Stimulated activated CD4-positive, alpha-beta T cell treated with anti-CD3 and anti-CD28 coated beads, Interleukin-15, amount 100 ng/mL, for 1 hour (primary cell): ENCODE data around the gene ATP7A.
"Not testable (repeated sequence)": the region's sequence is repeated elsewhere in the genome, so short reads cannot be mapped to it uniquely, and the experiment has no call there.

Experiments used
- DNase-seq, 2 donors: peaks; one replicate each; pipeline ENCODE4 v3.0.0-alpha.2; 2020; ENCODE audit warnings: low read depth in 1 of 2, low spot score in 1 of 2

The ATP7A gene

DNA sequence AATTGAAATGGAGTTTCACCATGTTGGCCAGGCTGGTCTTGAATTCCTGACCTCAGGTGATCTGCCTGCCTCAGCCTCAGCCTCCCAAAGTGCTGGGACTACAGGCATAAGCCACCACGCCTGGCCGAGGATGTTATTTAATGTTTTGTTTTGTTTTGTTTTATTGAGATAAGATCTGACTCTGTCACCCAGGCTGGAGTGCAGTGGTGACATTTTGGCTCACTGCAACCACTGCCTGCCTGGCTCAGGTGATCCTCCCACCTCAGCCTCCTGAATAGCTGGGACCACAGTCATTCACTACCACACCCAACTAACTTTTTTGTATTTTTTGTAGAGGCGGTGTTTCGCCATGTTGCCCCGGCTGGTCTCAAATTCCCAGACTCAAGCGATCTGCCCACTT is 34.5 kb downstream of the ATP7A start:
- not testable (repeated sequence) for DNase-seq

DNA sequence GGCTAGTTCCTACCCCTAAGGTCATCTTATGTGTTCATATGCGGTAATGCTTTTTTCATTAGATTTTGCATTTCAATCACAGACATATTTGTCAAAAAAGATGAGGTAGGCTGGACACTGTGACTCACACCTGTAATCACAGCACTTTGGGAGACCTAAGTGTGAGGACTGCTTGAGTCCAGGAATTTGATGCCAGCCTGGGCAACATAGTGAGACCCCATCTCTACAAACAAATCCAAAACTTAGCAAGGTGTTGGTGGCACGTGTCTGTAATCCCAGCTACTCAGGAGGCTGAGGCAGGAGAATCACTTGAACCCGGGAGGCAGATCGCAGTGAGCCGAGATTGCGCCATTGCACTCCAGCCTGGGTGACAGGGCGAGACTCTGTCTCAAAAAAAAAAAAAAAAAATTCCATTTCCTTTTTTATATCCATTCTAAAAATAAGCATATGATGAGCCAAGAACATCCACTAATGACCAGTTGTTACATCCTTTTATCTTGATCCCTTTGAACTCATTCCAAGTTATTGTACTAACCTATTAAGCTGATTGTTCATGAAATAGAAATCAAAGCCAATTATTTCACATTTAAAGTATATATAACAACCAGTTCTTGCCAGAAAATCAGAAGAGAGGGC is 35.5 kb downstream of the ATP7A start:
- DNase-seq, result no peak

DNA sequence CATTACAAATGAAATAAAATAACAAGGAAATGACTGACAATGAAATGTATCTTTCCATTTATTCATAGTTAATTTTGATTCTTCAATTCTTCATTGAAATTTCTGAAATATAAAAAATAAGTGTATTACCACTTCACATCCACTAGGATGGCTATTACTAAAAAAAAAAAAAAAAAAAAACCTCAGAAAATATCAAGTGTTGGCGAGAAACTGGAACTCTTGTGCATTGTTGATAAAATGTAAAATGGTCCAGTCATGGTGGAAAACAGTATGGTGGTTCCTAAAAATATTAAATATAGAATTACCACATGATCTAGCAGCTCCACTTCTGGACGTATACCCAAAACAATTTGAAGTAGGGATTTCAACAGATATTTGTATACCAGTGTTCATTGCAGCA is 36.1 kb downstream of the ATP7A start:
- no peak for DNase-seq

DNA sequence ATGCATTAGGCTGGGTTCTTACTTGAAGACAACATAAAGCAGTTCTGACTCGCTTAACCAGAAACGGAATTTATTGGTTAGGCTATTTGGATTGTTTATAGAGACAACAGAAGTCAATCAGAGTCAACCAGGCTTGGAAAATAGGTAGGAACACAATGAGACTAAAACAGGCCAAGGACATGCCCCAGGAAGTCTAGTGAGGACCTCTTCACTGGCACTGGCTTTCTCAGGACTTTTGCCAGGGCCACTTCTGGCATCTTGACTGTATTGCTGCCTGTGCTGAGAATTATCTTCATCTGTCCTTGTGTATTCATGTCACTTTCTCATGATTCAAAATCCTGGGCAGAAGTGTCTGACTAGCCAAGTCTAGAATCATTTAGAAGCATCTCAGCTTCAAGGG is 39.3 kb downstream of the ATP7A start:
- DNase-seq, result no peak

GRCh38 chrX:77952173-77952572 is 41.7 kb downstream of the ATP7A start:
- no peak for DNase-seq

DNA sequence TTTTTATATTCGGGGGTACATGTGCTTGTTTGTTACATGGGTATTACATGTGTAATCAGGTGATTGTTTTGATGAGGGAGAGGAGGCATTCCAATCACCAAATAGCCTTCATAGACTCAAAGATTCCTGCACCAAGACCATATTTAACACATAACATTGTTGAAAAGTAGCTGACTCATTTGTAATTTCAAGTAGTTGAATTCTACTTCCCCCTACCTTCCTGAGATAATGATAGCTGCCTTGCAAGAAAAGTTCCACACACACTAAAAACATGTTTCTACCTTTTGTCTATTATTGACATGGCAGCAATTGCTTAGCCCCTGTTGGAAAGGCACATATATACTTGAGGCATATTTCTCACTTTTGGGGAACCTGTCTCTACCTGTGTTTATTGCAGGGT is 42.8 kb downstream of the ATP7A start:
- no peak for DNase-seq

DNA sequence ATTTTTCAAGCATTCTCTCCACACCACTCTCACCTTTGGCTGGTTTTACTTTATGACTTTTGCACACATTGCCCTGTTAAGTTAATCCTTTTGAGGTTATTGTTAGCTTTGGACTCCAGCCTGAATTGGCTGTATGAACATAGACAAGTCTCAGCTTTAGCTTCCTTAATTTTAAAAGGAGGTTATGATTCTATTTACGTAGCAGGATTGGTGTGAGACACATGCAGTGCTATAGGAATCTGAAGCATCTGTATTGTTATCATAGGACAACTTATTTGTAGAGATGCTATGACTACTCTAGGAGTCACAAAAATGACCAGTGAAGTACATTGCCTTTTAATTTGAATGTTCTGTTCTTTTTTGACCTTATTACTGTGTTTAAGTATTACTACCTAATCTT is 43.2 kb downstream of the ATP7A start:
- no peak for DNase-seq

DNA sequence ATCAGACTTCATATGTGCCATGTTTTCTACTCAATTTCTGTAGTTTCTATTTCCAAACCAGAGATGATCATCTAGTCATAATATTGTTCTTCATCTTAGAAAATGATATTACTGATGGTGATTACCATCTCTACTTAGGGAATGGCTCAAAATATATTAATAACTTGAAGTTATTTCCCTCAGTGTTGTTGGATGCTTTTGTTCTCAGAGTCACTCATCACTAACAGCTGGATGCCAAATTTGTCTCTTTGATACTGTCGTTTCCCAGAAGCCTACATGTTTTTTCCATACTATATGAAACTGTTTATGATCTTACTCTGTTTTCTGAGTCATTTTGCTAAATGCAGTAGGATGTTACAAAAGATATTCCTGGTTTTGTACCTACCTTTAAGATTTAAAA is 50.1 kb downstream of the ATP7A start:
- DNase-seq, result no peak

GRCh38 chrX:77961063-77961462 is 50.6 kb downstream of the ATP7A start:
- no peak for DNase-seq

GRCh38 chrX:77962068-77962902 is 51.8 kb downstream of the ATP7A start:
- DNase-seq, result no peak

GRCh38 chrX:77966361-77966760 is 55.9 kb downstream of the ATP7A start:
- no peak for DNase-seq

- DNase-seq, result no peak
Measured at GRCh38 chrX:77967631-77968030, 57.1 kb downstream of the ATP7A start.

- no peak for DNase-seq
Measured at GRCh38 chrX:77969538-77969937, 59.0 kb downstream of the ATP7A start, which contains the start of gene PGAM4. Gene PGAM4, minus strand, starts transcription at chrX:77969638. Its CDS starts 0 bp downstream, at chrX:77969638.

DNA sequence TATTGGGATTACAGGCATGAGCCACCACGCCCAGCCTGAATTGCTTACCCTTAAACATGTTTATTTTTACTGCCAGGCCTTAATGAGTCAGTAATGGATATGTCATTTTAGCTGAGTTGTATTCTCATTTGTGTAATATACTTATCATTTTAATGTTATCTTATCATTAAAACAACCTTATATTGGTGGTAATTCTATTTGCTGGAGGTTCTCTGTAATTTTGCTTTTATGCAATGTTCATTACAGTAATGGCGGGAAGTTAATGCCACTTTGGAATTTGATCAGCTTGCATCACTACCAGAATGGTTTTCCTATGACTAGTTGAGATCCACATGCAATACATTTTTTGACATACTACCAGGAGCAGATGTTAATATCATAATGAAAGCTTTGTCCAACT is 65.3 kb downstream of the ATP7A start:
- no peak for DNase-seq

DNA sequence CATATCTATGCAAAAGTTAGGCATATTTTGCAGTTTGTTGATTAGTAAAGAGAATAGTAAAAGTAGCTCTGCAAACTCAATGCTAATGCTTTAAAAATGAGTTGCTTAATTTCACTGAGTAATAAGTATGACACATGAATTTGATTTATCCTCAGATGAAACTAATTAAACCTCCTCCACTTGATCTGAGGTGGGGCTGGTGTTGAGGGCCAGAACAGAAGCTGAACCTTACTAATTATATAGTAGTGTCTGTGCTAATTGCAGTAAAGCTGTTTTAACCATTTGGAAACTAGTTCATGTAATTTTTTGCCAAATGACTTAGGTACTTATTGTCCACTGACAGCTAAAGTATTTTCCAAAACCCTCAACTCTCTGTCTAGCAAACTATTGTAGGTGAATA is 66.6 kb downstream of the ATP7A start:
- DNase-seq, result no peak

DNA sequence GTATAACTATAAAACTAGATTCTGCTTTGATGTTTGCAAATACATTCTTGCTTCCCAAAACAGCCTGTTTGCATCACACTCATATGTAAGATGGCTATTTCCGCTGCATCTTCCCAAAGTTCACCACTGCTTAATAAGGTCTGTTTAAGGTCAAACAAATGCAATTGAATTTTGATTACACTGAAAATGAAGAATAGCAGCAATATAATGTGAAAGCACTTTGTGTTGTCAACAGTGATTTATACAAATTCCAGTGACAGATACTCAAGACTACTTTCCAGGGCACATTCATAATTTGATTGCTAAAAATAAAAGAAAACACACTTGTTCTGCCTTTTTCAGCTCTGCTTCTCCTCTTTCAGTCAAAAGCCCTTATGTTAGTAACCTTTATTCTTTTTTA is 67.0 kb downstream of the ATP7A start:
- no peak for DNase-seq

GRCh38 chrX:77979870-77980269 is 69.4 kb downstream of the ATP7A start:
- DNase-seq, result no peak

- DNase-seq, result no peak
Measured at GRCh38 chrX:78011846-78012245, 101.4 kb downstream of the ATP7A start.

GRCh38 chrX:78019586-78020483 is 109.3 kb downstream of the ATP7A start:
- no peak for DNase-seq

DNA sequence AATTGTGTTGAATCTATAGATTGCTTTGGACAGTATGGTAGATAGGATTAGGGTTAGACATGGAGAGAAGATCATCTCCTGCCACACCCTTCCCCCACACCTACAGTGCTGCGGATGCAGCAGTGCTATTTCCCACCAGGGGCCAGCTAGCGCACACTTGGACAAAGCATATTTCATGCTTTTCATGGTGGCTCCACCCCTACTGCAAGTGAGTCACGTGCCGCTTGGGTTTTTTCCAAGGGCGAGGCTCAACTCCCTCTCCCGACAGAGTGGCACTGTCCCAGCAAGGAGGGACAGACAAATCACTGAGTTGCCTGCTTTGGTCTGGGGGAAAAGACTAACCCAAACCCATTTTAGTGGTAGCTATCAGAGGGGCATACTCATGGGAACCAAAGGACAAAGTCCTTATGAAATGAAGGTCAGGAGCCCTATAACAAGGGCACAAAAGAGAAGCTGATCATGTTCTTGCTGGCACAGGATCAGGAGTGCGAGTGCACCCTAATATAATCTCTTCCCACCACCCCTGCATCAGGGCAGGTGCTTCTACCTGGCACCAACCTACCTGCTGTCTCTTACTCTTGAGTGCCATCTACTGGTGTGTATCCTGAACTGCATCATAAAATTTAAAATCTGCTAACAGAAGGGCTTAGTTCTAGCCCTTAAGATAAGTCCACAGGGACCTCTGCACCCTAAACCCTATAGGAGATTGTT is 114.0 kb downstream of the ATP7A start:
- no peak for DNase-seq

DNA sequence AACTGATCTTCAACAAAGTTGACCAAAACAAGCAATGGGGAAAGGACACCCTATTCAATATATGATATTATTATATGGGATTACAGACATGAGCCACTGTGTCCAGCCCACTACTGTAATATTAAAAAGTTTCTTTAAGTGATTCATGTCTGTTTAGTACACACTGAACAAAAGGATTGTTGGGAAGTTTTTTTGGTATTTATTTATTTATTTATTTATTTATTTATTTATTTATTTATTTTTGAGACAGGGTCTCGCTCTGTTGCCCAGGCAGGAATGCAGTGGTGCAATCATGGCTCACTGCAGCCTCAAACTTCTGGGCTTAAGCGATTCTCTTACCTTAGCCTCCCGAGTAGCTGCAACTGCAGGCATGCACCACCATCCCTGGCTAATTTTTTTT is 117.3 kb downstream of the ATP7A start:
- no peak for DNase-seq
